Nephron (organoid): Measurements from ENCODE around the gene SETBP1.

Experiments used
- H3K27ac Mint-ChIP-seq, 3 experiments: 2 replicates each; pipeline ENCODE4 v1.8.0; 2020; ENCODE audit warnings: mixed read lengths in 3 of 3, mild to moderate bottlenecking in 2 of 3, moderate library complexity in 1 of 3
- H3K27me3 Mint-ChIP-seq: 2 replicates; pipeline ENCODE4 v1.8.0; 2021; ENCODE audit warnings: low read depth, mild to moderate bottlenecking, moderate library complexity, mixed read lengths
- H3K36me3 Mint-ChIP-seq: 2 replicates; pipeline ENCODE4 v1.8.0; 2020; ENCODE audit warnings: low read depth, mixed read lengths
- H3K4me1 Mint-ChIP-seq: 2 replicates; pipeline ENCODE4 v1.8.0; 2020; ENCODE audit warnings: mixed read lengths
- H3K4me3 Mint-ChIP-seq, 3 experiments: 2 replicates each; pipeline ENCODE4 v1.8.0; 2020; ENCODE audit warnings: mild to moderate bottlenecking in 3 of 3, mixed read lengths in 3 of 3, moderate library complexity in 2 of 3
- H3K9me3 Mint-ChIP-seq: 2 replicates; pipeline ENCODE4 v1.8.0; 2020; ENCODE audit warnings: mixed read lengths
- TF ChIP-seq, protein P1 (sequence below), 3 experiments: fragments of 200-600 bp; sonication (generic); IDR thresholded peaks; one replicate each; pipeline ENCODE4 v1.5.0; 2021; ENCODE audit warnings: antibody characterized with exemption in 3 of 3; ENCODE audit not compliant: unreplicated experiment in 3 of 3

Gene SETBP1

DNA sequence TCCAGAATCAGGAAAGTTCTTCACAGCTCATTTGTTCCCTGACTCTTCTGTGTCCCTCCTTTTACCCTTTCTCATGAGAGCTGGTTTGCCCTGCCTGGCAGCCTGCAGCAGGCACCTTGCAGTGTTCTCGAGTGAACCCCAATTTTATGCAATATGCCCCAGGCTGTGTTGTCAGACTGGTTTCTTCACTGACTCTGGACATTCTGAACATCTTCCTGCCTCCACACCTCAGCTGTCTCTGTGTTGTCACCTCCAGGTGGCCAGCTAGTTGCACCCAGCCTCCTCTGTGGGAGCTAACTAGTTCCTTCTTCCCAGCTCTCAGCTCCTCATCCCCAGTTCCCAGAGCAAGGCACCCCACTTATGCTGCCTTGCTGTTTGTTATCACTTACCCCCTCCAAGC lies 5.5 kb downstream of the SETBP1 start:
- Mint-ChIP-seq H3K4me3 (peak overlapping the region in 2 of 3 experiments; percentile 29 to 31), H3K36me3 (peaks cover 32% of the 10 kb centered on the region), H3K27ac (peak overlapping the region; percentile 55 to 69 (median 63)), H3K27me3 (no peaks in the 10 kb centered on the region), H3K4me1 (peaks cover 56% of the 10 kb centered on the region), H3K9me3 (no peaks in the 10 kb centered on the region)
- TF ChIP-seq, protein P1, sequence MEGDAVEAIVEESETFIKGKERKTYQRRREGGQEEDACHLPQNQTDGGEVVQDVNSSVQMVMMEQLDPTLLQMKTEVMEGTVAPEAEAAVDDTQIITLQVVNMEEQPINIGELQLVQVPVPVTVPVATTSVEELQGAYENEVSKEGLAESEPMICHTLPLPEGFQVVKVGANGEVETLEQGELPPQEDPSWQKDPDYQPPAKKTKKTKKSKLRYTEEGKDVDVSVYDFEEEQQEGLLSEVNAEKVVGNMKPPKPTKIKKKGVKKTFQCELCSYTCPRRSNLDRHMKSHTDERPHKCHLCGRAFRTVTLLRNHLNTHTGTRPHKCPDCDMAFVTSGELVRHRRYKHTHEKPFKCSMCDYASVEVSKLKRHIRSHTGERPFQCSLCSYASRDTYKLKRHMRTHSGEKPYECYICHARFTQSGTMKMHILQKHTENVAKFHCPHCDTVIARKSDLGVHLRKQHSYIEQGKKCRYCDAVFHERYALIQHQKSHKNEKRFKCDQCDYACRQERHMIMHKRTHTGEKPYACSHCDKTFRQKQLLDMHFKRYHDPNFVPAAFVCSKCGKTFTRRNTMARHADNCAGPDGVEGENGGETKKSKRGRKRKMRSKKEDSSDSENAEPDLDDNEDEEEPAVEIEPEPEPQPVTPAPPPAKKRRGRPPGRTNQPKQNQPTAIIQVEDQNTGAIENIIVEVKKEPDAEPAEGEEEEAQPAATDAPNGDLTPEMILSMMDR (IDR thresholded peaks at IDR 0.05; ENCODE audit: unreplicated experiment in 3 of 3) = no peak

DNA sequence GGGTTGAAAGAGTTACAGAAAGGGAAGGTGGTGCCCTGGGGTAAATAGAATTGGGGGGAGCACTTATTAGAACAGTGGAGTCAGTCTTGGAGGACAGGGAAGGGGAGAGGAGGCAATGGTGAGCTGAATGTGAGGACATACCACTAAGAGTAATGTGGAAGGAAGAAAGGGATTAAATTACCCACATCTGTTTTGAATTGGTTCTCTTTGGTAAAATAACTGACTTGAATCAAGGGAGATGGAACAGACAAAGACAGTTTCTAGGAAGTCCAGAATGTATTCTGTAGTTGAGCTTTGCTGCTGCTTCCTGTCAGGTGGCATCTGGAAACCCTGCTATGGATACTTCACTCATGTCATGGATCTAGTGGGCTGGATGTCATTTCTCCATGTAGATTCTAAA lies 6.7 kb downstream of the SETBP1 start:
- H3K4me3 Mint-ChIP-seq = no peak overlapping the region
- no peaks in the 10 kb centered on the region for H3K9me3 Mint-ChIP-seq
- H3K27me3 Mint-ChIP-seq = no peaks in the 10 kb centered on the region
- H3K4me1 Mint-ChIP-seq = peaks cover 67% of the 10 kb centered on the region
- H3K36me3 Mint-ChIP-seq = peaks cover 42% of the 10 kb centered on the region
- TF ChIP-seq, protein P1 (IDR thresholded peaks at IDR 0.05; ENCODE audit: unreplicated experiment in 3 of 3) = no peak
- H3K27ac Mint-ChIP-seq = peak overlapping the region; percentile 14 to 63 (median 44)

DNA sequence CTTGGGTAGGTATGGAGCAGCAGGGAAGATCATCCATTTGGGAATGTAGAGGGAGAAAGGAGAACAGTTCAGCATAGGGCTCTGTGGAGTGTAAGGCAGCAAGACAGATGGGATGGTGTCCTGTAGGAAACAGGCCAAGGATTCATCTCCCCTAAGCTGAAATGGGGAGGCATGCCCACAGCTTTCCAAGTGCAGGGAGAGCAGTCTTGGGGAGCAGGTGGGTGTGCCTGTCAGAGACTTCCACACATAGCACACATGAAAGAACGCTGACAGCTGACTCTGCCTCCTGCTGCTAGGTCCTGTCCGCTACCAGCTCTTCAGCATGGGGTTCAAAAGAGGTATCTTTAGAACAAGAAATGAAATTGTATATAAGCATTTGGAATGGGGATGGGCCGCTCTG lies 9.0 kb downstream of the SETBP1 start:
- no peaks in the 10 kb centered on the region for H3K9me3 Mint-ChIP-seq
- TF ChIP-seq, protein P1 (IDR thresholded peaks at IDR 0.05; ENCODE audit: unreplicated experiment in 3 of 3) = no peak
- H3K36me3 Mint-ChIP-seq = peaks cover 60% of the 10 kb centered on the region
- peak overlapping the region; percentile 58 to 84 (median 74) for H3K27ac Mint-ChIP-seq
- peak overlapping the region in 1 of 3 experiments; percentile 30 for H3K4me3 Mint-ChIP-seq
- H3K4me1 Mint-ChIP-seq = peaks cover 82% of the 10 kb centered on the region
- no peaks in the 10 kb centered on the region for H3K27me3 Mint-ChIP-seq

DNA sequence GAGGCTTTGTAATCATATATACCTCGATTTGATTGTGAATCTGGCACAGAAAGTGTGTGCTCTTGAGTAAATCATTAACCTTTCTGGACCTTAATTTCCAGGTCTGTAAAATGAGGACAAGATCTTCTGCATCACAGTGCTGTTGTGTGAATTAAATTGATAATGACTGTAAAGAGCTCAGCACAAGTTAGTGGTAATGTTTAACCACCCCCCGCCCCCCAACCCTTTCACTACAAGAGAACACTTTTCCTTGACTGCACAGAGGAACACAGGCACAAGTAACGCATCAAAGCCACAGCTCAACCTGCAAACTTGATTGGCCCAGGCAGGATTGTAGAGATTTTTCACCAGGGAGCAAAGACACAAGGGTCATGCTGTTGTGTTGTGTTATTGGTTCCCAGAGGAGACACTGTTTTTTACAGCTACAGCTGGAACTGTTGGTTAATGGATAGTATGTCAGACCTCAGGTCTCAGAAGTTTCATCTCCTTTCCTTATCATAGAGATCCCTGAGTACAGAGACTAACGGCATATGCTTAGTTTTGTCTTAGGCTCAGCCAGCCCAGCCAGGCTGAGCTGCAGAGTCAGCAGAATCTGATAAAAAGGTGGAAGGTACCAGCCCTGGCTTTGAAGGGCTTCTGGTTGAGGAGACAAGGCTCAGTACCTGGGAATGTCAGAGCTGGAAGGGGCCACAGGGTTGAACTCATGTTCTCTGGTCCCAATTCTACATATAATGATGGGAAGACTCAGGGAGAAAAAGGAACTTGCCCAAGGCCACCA lies 10.6 kb downstream of the SETBP1 start:
- H3K4me3 Mint-ChIP-seq = no peak overlapping the region
- H3K36me3 Mint-ChIP-seq = peaks cover 64% of the 10 kb centered on the region
- no peaks in the 10 kb centered on the region for H3K9me3 Mint-ChIP-seq
- TF ChIP-seq, protein P1 (IDR thresholded peaks at IDR 0.05; ENCODE audit: unreplicated experiment in 3 of 3) = no peak
- peak overlapping the region; percentile 73 to 89 (median 83) for H3K27ac Mint-ChIP-seq
- H3K27me3 Mint-ChIP-seq = no peaks in the 10 kb centered on the region
- peaks cover 85% of the 10 kb centered on the region for H3K4me1 Mint-ChIP-seq

DNA sequence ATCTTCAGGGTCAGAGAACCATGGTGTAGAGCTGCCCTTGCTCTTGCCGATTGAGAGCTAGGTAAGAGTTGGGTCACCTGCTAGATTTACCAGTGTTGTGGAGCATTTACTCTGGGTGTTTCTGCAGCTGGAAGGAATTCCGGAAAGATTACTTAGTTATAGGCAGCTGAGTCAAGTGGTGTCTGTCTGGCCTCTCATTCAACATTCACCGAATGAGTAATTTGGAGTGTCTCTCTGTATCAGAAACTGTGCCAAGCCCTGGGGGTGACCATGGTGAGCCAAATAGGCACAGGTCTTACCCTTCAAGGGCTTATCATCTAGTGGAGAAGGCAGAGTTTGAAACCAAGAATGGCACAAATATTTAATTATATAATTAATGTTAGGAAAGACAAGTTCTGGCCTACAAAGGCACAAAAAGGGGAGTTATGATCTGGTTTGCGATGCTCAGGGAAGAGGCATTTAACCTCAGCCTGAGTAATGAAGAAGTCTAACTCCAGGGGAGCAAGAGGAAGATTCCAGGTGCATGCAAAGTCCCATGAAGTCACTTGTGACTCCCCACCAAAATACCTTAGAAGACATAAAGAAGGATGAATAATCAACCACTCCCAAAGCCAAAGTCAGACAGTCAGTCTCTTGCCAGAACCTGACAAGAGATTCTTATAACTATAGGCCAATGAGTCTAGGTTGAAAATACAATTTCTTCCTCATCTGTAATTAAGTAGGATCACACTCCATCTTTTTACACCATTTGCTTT lies 12.5 kb downstream of the SETBP1 start:
- Mint-ChIP-seq H3K36me3 (peaks cover 55% of the 10 kb centered on the region), H3K4me1 (peaks cover 84% of the 10 kb centered on the region), H3K27ac (peak overlapping the region in 1 of 3 experiments; percentile 77), H3K4me3 (no peak overlapping the region), H3K27me3 (no peaks in the 10 kb centered on the region), H3K9me3 (no peaks in the 10 kb centered on the region)
- TF ChIP-seq, protein P1 (IDR thresholded peaks at IDR 0.05; ENCODE audit: unreplicated experiment in 3 of 3) = no peak
